SK-N-SH treated with all-trans-retinoic acid at 6 μM for 48 hours (cell line): ENCODE data around the gene CTNNBL1.
A peak's percentile ranks its signal among the peaks of the same experiment; 100 is the strongest.

Experiments
- ATAC-seq: fragments of 200-7000 bp; cut with Tn5 transposase; 3 replicates; pipeline ENCODE4 v1.9.1; 2020; ENCODE audit warnings: mild to moderate bottlenecking, moderate library complexity
- BACH2 ChIP-seq: fragments of 250-450 bp; sonication (Bioruptor Pico); IDR thresholded peaks from 2 replicates; pipeline ENCODE4 v1.9.0; 2021; ENCODE audit warnings: mild to moderate bottlenecking, borderline replicate concordance
- CSDC2 ChIP-seq: fragments of 250-450 bp; sonication (Bioruptor Pico); IDR thresholded peaks from 2 replicates; pipeline ENCODE4 v1.5.0; 2020; ENCODE audit warnings: mild to moderate bottlenecking, moderate library complexity
- ESRRG ChIP-seq: fragments of 250-450 bp; sonication (Bioruptor Pico); IDR thresholded peaks from 2 replicates; pipeline ENCODE4 v1.6.1; 2021; ENCODE audit warnings: mild to moderate bottlenecking
- ISL1 ChIP-seq: fragments of 250-450 bp; sonication (Bioruptor Pico); IDR thresholded peaks from 2 replicates; pipeline ENCODE4 v2.1.2; 2022; ENCODE audit warnings: mild to moderate bottlenecking, moderate library complexity
- OSR1 ChIP-seq: fragments of 250-450 bp; sonication (Bioruptor Pico); IDR thresholded peaks from 2 replicates; pipeline ENCODE4 v1.8.0; 2022; ENCODE audit warnings: moderate library complexity, mild to moderate bottlenecking, inconsistent platforms
- PPARA ChIP-seq: fragments of 250-450 bp; sonication (Bioruptor Pico); IDR thresholded peaks from 2 replicates; pipeline ENCODE4 v1.5.0; 2020; ENCODE audit warnings: mild to moderate bottlenecking, borderline replicate concordance
- RARB ChIP-seq: fragments of 250-450 bp; sonication (Bioruptor Pico); IDR thresholded peaks from 2 replicates; pipeline ENCODE4 v1.8.0; 2021; ENCODE audit warnings: mild to moderate bottlenecking, moderate library complexity
- SNAI2 ChIP-seq: fragments of 250-450 bp; sonication (Bioruptor Pico); IDR thresholded peaks from 2 replicates; pipeline ENCODE4 v1.5.0; 2020; ENCODE audit warnings: mild to moderate bottlenecking, moderate library complexity
- TCF4 ChIP-seq: fragments of 250-450 bp; sonication (Bioruptor Pico); IDR thresholded peaks from 2 replicates; pipeline ENCODE4 v1.8.0; 2021; ENCODE audit warnings: mild to moderate bottlenecking, moderate library complexity, borderline replicate concordance
- TOX ChIP-seq: fragments of 250-450 bp; sonication (Bioruptor Pico); IDR thresholded peaks from 2 replicates; pipeline ENCODE4 v1.8.0; 2021; ENCODE audit warnings: mild to moderate bottlenecking, moderate library complexity, borderline replicate concordance
- ZFP3 ChIP-seq: fragments of 250-450 bp; sonication (Bioruptor Pico); IDR thresholded peaks from 2 replicates; pipeline ENCODE4 v1.5.0; 2020; ENCODE audit warnings: mild to moderate bottlenecking, moderate library complexity
- ZNF8 ChIP-seq: fragments of 450-650 bp; formaldehyde crosslinking; IDR thresholded peaks from 2 replicates; pipeline ENCODE4 v1.5.0; 2020; ENCODE audit warnings: mild to moderate bottlenecking, moderate library complexity
- TF ChIP-seq, protein P1 (sequence below): fragments of 250-450 bp; sonication (Bioruptor Pico); IDR thresholded peaks from 2 replicates; pipeline ENCODE4 v1.5.1; 2021; ENCODE audit warnings: mild to moderate bottlenecking, moderate library complexity
- TF ChIP-seq, protein P2 (sequence below): fragments of 250-450 bp; sonication (Bioruptor Pico); IDR thresholded peaks from 2 replicates; pipeline ENCODE4 v1.8.0; 2020; ENCODE audit warnings: mild to moderate bottlenecking, moderate library complexity, borderline replicate concordance
- TF ChIP-seq, protein P3 (sequence below): fragments of 250-450 bp; sonication (Bioruptor Pico); IDR thresholded peaks from 2 replicates; pipeline ENCODE4 v1.5.0; 2020; ENCODE audit warnings: mild to moderate bottlenecking, moderate library complexity
- TF ChIP-seq, protein P4 (sequence below): fragments of 250-450 bp; sonication (Bioruptor Pico); IDR thresholded peaks from 2 replicates; pipeline ENCODE4 v1.8.0; 2021; ENCODE audit warnings: low read depth, mild to moderate bottlenecking, moderate library complexity, borderline replicate concordance

The CTNNBL1 gene

DNA sequence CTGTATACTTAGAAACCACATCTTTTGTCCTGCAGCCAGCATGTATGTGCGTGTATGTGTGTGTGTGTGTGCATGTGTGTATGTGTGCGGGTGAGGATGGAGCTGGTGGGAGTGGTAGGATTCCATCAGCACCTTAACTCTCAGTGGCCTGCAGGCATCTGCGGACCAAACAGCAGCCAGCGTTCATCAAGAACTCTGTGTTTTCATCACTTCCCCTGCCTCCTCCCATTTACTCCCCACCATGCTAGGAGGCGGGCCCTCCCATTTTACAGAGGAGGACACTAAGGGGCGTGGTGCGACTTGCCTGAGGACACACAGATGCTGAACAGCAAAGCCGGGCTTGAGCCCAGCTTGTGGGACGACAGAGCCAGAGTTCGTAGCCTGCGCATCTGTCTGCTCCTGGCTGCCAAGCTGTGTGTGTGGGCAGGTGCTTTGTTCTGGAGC lies 218.0 kb downstream of the CTNNBL1 start:
- TF ChIP-seq TCF4: peak; percentile 44; the same call in 1 of the 2 replicates
- TF ChIP-seq, protein P1, sequence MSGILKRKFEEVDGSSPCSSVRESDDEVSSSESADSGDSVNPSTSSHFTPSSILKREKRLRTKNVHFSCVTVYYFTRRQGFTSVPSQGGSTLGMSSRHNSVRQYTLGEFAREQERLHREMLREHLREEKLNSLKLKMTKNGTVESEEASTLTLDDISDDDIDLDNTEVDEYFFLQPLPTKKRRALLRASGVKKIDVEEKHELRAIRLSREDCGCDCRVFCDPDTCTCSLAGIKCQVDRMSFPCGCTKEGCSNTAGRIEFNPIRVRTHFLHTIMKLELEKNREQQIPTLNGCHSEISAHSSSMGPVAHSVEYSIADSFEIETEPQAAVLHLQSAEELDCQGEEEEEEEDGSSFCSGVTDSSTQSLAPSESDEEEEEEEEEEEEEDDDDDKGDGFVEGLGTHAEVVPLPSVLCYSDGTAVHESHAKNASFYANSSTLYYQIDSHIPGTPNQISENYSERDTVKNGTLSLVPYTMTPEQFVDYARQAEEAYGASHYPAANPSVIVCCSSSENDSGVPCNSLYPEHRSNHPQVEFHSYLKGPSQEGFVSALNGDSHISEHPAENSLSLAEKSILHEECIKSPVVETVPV (CRISPR knock-in tag): no peak
- peak; percentile 38 for ATAC-seq

DNA sequence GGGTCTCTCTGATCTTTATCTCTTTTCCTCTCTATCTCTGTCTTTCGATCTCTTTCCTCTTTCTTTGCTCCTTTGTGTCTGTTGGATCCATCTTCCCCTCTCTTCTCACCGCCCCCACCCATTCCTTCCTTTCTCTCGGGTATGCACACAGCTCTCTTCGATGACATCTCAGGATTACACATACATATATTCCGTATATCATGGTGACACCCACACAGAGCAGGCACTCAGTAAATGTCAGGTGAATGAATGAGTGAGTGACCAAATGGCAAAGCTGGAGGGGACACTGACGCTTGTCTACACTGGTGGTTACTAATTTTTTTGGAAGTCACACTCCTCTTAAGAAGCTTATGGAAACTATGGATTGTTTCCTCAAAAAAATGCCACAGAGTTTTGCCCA lies 219.0 kb downstream of the CTNNBL1 start:
- no peak for TF ChIP-seq RARB (CRISPR knock-in tag)
- no peak for TF ChIP-seq ZNF8 (CRISPR knock-in tag)
- no peak for TF ChIP-seq TOX (CRISPR knock-in tag)
- TF ChIP-seq TCF4: no peak
- TF ChIP-seq PPARA: no peak
- no peak for TF ChIP-seq ZFP3 (CRISPR knock-in tag)
- TF ChIP-seq, protein P2, sequence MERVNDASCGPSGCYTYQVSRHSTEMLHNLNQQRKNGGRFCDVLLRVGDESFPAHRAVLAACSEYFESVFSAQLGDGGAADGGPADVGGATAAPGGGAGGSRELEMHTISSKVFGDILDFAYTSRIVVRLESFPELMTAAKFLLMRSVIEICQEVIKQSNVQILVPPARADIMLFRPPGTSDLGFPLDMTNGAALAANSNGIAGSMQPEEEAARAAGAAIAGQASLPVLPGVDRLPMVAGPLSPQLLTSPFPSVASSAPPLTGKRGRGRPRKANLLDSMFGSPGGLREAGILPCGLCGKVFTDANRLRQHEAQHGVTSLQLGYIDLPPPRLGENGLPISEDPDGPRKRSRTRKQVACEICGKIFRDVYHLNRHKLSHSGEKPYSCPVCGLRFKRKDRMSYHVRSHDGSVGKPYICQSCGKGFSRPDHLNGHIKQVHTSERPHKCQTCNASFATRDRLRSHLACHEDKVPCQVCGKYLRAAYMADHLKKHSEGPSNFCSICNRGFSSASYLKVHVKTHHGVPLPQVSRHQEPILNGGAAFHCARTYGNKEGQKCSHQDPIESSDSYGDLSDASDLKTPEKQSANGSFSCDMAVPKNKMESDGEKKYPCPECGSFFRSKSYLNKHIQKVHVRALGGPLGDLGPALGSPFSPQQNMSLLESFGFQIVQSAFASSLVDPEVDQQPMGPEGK: no peak
- TF ChIP-seq, protein P3, sequence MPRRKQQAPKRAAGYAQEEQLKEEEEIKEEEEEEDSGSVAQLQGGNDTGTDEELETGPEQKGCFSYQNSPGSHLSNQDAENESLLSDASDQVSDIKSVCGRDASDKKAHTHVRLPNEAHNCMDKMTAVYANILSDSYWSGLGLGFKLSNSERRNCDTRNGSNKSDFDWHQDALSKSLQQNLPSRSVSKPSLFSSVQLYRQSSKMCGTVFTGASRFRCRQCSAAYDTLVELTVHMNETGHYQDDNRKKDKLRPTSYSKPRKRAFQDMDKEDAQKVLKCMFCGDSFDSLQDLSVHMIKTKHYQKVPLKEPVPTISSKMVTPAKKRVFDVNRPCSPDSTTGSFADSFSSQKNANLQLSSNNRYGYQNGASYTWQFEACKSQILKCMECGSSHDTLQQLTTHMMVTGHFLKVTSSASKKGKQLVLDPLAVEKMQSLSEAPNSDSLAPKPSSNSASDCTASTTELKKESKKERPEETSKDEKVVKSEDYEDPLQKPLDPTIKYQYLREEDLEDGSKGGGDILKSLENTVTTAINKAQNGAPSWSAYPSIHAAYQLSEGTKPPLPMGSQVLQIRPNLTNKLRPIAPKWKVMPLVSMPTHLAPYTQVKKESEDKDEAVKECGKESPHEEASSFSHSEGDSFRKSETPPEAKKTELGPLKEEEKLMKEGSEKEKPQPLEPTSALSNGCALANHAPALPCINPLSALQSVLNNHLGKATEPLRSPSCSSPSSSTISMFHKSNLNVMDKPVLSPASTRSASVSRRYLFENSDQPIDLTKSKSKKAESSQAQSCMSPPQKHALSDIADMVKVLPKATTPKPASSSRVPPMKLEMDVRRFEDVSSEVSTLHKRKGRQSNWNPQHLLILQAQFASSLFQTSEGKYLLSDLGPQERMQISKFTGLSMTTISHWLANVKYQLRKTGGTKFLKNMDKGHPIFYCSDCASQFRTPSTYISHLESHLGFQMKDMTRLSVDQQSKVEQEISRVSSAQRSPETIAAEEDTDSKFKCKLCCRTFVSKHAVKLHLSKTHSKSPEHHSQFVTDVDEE (CRISPR knock-in tag): no peak
- no peak for TF ChIP-seq ISL1 (CRISPR knock-in tag)
- TF ChIP-seq BACH2 (CRISPR knock-in tag): no peak
- TF ChIP-seq, protein P4, sequence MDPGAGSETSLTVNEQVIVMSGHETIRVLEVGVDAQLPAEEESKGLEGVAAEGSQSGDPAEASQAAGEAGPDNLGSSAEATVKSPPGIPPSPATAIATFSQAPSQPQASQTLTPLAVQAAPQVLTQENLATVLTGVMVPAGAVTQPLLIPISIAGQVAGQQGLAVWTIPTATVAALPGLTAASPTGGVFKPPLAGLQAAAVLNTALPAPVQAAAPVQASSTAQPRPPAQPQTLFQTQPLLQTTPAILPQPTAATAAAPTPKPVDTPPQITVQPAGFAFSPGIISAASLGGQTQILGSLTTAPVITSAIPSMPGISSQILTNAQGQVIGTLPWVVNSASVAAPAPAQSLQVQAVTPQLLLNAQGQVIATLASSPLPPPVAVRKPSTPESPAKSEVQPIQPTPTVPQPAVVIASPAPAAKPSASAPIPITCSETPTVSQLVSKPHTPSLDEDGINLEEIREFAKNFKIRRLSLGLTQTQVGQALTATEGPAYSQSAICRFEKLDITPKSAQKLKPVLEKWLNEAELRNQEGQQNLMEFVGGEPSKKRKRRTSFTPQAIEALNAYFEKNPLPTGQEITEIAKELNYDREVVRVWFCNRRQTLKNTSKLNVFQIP (CRISPR knock-in tag): no peak
- no peak for ATAC-seq

DNA sequence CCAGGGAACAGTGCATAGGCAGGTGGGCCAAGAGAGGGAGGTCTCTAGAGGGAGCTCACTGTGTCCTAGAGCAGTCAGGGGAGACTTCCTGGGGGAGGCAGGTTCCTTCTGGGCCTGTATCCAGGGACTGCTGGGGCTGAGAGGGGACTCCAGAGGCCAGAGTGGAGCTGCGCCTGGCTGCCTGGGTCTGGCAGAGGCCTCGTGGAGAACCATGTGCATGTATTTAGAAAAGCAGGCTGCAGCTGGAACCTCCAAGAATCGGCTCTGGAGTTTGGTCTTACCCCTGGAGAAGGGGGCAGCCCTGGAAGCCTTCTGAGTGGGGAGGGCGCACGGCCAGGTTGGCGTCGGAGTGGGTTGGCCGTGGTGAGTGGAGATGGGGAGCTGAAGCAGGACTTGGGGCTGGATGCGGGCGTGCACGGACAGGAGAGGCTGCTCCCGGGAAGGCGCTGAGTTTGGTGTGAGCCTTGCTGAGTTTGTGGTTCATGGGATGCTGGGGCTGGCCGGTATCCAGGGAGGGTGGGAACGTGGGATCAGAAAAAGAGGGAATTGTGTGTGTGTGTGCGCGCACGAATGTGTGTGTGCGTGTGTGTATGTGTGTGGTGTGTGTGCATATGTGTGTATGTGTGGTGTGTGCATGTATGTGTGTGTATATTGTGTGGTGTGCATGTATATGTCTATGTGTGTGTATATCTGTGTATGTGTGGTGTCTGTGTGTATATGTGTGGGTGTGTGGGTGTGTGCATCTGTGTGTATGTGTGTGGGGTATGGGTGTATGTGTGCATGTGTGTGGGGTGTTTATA lies 219.9 kb downstream of the CTNNBL1 start:
- TF ChIP-seq CSDC2 (CRISPR knock-in tag): no peak
- TF ChIP-seq TCF4: no peak
- no peak for TF ChIP-seq ISL1 (CRISPR knock-in tag)
- TF ChIP-seq SNAI2: no peak
- TF ChIP-seq, protein P2: no peak
- TF ChIP-seq, all 23 proteins: peak for 0
- ATAC-seq: no peak

DNA sequence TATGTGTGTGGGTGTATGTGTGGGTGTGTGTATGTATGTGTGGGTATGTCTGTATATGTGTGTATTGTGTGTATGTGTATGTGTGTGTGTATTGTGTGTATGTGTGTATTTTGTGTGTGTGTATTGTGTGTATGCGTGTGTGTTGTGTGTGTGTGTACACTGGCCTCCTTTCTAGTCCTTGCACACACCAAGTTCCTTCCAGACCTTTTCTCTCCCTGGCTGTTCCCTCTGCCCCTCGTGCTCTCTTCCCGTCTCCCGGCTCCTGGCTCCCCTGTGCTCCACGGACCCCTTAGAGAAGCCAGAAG lies 220.5 kb downstream of the CTNNBL1 start:
- TF ChIP-seq OSR1 (CRISPR knock-in tag): no peak
- no peak for TF ChIP-seq TOX (CRISPR knock-in tag)
- TF ChIP-seq ZNF8 (CRISPR knock-in tag): no peak
- TF ChIP-seq ESRRG (CRISPR knock-in tag): no peak
- TF ChIP-seq, protein P2: no peak
- ATAC-seq: no peak
